ENCODE results near the gene UBE2Q1.

GRCh38 chr1:154514066-154514553 is 44.4 kb downstream of the UBE2Q1 start:
- TF ChIP-seq POLR2A (IDR thresholded peaks at IDR 0.05; ENCODE audit: low read depth, low read length) (no peak), TAF1 (IDR thresholded peaks at IDR 0.05; ENCODE audit: borderline replicate concordance, low read depth, low read length) (no peak), POLR2AphosphoS5 (IDR thresholded peaks at IDR 0.05; ENCODE audit: low read depth, low read length) (no peak)

All from GM12892 (cell line).